ENCODE data around the gene NCAM1.

Gene NCAM1

GRCh38 chr11:113131036-113131775 is 170.0 kb downstream of the NCAM1 start:
- DNase-seq (ENCODE audit: low spot score), result no peak

- no peak for DNase-seq (ENCODE audit: low spot score)
These were observed 171.9 kb downstream of the NCAM1 start for GRCh38 chr11:113133071-113133470.

- DNase-seq (ENCODE audit: low spot score), result no peak
These were observed 173.4 kb downstream of the NCAM1 start for GRCh38 chr11:113134626-113135025.

- DNase-seq (ENCODE audit: low spot score), result no peak
These were observed 176.7 kb downstream of the NCAM1 start for GRCh38 chr11:113137713-113138529.

GRCh38 chr11:113138731-113139130 is 177.5 kb downstream of the NCAM1 start:
- DNase-seq (ENCODE audit: low spot score), result no peak

GRCh38 chr11:113141010-113141409 is 179.8 kb downstream of the NCAM1 start:
- no peak for DNase-seq (ENCODE audit: low spot score)

GRCh38 chr11:113142508-113142907 is 181.3 kb downstream of the NCAM1 start:
- no peak for DNase-seq (ENCODE audit: low spot score)

- DNase-seq (ENCODE audit: low spot score), result no peak
These were observed 186.0 kb downstream of the NCAM1 start for GRCh38 chr11:113147249-113147648.

GRCh38 chr11:113148076-113148475 is 186.9 kb downstream of the NCAM1 start:
- no peak for DNase-seq (ENCODE audit: low spot score)

GRCh38 chr11:113148652-113149051 is 187.4 kb downstream of the NCAM1 start:
- no peak for DNase-seq (ENCODE audit: low spot score)

- DNase-seq (ENCODE audit: low spot score), result no peak
These were observed 190.3 kb downstream of the NCAM1 start for GRCh38 chr11:113151521-113151920.

GRCh38 chr11:113152500-113152899 is 191.3 kb downstream of the NCAM1 start:
- DNase-seq (ENCODE audit: low spot score), result no peak

- DNase-seq (ENCODE audit: low spot score), result no peak
These were observed 192.6 kb downstream of the NCAM1 start for GRCh38 chr11:113153847-113154246.

GRCh38 chr11:113159988-113160807 is 199.0 kb downstream of the NCAM1 start:
- DNase-seq (ENCODE audit: low spot score), result no peak

- no peak for DNase-seq (ENCODE audit: low spot score)
These were observed 199.5 kb downstream of the NCAM1 start for GRCh38 chr11:113160808-113161124.

GRCh38 chr11:113161711-113162591 is 200.7 kb downstream of the NCAM1 start:
- DNase-seq (ENCODE audit: low spot score), result no peak

GRCh38 chr11:113162592-113162962 is 201.4 kb downstream of the NCAM1 start:
- no peak for DNase-seq (ENCODE audit: low spot score)

GRCh38 chr11:113163291-113164030 is 202.2 kb downstream of the NCAM1 start:
- DNase-seq (ENCODE audit: low spot score), result no peak

GRCh38 chr11:113166280-113166679 is 205.1 kb downstream of the NCAM1 start:
- no peak for DNase-seq (ENCODE audit: low spot score)

GRCh38 chr11:113167599-113167998 is 206.4 kb downstream of the NCAM1 start:
- DNase-seq (ENCODE audit: low spot score), result no peak

Measured in kidney capillary endothelial cell (primary cell).